Fibroblast of skin of abdomen (primary cell): Measurements from ENCODE around the gene ANKRD12.

Experiments used
- DNase-seq: peaks from one replicate; pipeline ENCODE4 v3.0.0-alpha.2; 2013

The ANKRD12 gene

DNA sequence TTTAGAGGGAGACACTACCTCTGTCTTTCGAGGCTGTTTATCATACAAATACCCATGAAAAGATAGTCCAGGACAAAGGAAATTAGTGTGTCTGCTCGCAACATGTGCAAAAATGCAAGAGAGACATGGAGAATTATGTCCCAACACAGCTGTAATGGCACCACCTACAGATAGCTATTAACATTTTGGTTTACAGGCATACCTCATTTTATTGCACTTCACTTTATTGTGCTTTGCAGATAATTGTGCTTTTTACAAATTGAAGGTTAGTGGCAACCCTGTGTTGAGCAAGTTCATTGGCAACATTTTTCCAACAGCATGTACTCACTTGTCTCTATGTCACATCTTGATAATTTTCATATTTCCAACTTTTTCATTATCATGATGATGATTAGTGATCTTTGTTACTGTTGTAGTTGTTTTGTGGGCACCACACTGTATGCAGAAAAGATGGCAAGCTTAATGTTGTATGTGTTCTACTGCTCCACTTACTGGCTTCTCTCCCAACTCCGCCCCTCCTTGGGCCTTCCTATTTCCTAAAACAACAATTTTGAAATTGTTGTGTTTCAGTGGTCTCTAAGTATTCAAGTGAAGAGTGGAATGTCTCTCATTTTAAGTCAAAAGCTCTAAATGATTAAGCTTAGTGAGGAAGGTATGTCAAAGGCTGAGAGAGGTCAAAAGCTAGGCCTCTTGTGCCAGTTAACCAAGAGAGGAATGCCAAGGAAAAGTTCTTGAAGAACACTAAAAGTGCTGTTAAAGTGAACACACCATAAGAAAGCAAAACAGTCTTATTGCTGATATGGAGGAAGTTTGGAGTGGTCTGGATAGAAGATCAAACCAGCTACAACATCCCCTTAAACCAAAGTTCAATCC is 52.0 kb downstream of the ANKRD12 start:
- no peak for DNase-seq

DNA sequence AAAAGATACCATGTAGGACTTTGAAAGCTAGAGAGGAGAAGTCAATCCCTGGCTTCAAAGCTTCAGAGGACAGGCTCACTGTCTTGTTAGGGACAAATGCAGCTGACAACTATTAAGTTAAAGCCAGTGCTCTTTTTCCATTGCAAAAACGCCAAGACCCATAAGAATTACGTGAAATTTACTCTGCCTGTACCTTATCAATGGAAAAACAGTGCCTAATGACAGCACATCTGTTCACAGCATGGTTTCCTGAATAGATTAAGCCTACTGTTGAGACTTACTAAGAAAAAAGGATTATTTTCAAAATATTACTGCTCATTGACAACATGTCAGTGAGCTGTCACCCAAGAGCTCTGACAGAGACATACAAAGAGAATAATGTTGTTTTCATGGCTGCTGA is 52.9 kb downstream of the ANKRD12 start:
- no peak for DNase-seq

DNA sequence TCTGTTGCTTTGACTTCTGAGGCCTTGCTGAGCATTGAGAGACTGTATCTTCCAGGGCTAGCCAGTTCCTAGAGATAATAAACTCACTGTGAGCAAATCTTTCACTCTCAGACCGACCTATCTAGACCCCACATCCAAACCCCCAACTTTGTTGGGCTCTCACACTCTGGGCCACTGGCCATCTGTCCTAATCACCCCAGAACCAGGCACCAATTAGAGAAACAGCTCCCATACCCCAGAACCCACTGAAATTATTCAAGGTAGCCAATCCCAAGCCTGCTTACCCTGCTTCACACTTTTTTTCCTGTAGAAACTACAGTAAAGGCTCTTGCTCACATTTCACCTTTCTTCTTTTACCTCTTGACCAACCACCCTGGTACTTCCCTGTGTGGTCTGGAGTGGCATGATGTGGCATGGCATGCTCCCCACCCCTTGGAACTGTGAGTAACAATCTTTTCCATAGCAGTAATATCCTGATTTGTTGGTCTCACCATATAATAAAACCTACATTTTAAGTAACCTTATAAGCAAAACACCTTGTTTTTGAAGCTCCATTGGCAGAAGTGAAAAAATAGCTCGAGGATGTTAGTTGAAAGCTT is 55.2 kb downstream of the ANKRD12 start:
- DNase-seq = no peak

DNA sequence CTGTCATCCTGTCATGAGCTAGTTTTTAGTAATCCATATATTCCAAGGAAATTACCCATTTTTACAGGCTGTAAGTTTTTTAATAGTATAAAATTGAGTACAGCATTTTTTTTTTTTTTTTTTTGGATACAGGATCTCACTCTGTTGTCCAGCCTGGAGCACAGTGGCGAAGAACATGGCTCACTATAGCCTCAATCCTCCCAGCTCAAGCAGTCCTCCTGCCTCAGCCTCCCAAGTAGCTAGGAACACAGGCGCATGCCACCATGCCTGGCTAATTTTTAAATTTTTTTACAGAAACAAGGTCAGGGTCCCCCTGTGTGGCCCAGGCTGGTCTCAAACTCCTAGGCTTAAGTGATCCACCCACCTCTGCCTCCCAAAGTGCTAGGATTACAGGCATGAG is 56.5 kb downstream of the ANKRD12 start:
- no peak for DNase-seq

DNA sequence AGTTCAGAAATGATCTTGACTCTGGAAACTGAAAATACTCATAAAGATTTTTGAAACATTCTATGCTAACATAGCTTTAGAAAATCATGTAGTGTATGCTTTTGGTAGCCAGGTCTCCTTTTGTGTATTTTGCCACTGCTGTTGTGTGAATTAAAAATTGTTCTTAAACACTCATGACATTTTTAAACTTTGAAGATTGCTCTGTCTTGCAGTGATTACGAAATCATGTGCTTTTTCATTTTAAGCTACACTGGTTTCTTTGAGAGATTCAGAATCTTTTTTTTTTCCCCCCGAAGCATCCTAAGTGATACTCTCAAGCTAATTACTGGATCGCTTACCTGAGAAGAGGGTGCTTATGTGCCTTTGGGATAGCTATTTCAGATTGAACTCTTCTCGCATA is 60.0 kb downstream of the ANKRD12 start:
- DNase-seq = no peak

DNA sequence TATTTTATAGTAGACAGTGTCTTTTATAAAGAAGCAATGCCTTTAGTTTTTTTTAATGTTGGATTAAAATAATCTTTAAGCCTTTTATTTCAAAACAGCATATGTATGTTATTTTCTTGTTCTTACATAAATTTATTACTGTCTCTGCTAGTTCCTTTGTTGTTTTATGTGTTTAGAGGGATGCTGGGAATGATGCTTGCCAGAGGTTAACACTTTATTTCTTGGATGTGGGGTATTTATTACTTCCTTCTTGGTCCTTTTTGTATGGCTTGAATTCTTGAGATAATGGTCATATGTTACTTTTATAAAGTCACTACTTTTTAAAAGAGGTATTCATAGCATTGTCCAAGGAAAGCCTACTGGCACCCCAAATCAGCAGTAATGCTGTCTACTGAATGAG is 63.1 kb downstream of the ANKRD12 start:
- no peak for DNase-seq

DNA sequence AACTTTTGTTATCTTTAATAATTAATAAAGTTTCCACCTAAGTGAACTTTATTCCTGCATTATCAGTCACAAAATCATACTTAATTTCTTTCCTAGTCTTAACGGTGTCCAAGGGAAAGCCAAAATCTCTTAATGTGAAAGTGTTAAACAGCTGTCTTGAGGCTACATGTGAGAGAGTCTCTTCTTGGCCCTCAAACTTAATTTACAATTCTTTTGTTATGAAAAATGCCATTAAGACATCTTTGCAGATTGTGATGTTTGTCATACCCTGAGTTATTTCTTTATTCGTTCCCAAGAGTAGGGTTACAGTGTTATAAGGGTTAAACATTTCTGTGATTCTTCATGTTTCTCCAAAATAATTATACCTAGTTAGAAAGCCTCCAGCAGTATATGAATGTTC is 64.6 kb downstream of the ANKRD12 start:
- no peak for DNase-seq

DNA sequence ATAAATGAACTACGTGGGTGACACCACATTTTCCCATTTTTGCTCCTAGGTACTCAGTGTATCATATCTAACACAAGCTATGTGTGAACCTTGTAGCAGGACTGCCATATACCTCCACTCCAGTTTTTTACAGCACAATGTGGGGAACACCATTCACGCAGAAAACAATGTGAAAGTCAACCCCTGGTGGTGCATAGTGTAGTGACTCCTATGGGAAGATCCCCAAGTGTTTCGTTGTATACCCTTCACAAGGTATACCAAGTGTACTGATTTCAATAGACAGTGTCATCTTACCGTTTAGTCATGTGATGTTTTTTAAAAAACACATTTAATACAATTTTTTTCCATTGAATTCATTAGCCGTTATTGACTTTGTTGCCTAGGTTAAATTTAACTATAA is 68.1 kb downstream of the ANKRD12 start:
- DNase-seq = no peak

DNA sequence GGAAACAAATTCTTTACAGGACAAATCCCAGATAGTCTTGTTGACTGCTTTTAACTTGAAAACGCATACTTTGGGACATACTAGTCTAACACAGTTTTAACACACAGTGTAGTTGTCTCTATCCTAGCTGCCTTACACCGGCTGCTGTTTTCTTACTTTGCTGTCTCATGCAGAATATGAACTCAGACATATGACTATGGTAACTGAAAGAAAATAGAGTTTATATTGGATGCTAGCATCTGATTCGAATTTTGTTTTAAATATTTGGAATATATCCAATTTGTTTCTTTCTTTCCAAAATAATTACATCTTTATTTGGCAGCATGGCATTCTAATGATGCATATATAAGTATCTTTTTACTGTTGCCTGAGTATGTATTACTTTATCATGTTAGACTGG is 69.8 kb downstream of the ANKRD12 start:
- peak; percentile 3 for DNase-seq

DNA sequence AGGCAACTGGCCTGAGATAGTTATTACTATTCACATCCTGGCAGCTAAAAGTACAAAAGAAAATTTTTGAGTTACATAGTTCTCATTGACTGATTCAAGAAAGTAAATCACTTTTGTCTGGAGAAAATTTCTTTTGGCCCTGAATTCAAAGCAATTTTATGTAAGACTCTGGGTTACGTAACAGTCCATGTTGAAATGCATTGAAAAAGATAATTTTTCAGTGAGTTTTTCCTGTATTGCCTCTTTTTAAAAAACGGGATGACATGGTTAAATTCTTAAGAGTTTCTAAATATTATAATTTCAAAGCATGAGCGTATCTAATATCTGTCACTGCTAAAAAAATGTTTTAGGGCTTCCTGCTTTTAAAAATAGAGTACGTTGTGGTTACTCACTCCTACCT is 72.7 kb downstream of the ANKRD12 start:
- DNase-seq = peak; percentile 50

DNA sequence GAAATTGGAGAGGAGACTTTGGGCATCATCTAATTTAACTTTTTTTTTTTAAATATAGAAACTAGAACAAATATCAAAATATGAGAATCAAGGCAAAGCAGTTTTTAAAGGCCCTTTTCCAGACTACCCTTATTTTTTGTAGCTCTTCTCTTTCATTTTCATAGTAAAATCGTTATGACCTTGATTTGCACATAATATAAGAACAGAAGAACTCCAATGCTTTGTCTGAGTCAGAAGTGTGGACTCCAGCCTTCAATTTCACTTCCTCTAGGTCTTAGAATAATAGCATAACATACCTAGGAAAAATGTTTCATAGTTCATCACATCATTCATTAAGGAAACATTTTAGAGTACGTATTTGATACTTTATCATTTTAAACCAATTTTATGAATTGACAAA is 74.4 kb downstream of the ANKRD12 start:
- DNase-seq = no peak

DNA sequence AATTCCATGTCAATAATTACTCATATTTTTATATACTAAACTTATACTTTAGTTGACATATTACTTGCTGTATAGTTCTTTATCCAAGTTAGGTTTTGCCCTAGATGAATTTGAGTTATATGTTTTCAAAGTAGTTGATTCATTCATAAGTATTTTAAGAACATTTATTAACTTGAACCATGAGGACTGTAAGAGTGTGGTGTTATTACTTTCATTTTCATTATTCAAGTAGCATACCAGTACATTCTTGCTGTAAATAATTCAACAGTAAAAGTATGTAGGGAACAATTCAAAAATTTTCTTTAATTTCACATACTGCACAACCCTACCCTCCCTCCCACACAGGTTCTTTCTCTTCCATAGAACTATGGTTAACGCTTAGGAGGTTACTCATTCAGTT is 75.4 kb downstream of the ANKRD12 start:
- no peak for DNase-seq

DNA sequence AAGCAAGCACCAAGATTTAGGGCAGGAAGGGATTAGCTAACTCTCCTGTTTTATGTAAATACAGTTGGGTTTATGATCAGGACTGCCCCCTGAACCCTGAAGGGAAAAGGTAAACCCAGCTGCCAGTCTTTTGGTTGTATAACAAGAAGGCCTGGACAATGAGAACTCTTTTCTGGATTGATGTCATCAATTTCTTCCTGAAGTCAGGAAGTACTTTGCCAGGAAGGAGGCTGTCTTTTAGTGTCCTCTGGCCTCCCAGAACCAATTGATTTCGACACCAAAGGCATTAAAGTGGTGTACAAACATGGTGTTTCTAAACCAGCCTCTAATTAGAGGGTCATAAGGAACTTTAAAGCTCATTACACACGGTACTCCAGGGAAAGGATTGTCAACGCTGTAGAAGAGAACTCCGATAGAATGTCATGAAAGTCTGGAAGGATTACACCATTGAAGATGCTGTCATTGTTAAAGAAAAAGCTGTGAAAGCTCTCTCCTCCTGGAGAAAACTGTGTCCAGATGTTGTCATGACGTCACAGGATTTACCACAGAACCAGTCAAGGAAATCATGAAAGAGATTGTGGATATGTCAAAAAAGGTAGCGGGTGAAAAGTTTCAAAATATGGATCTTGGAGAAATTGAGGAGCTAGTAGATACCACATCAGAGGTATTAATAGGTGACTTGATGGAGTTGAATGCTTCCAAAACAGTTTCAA is 78.8 kb downstream of the ANKRD12 start:
- peak; percentile 10 for DNase-seq

DNA sequence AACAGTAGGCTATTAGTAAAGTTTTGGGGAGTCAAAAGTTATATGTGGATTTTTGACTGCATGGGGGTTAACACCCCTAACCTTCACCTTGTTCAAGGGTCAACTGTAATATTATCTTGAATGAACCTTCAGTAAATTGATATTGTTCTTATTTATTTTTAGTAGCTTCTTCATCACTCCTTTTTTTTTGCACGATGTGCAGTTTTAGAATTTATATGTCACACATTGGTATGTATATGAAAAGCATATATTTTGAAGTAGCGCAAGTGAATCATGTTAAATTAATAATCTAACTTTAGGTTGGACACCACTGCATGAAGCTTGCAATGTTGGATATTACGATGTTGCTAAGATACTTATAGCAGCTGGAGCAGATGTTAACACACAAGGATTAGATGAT is 79.9 kb downstream of the ANKRD12 start:
- DNase-seq = no peak

DNA sequence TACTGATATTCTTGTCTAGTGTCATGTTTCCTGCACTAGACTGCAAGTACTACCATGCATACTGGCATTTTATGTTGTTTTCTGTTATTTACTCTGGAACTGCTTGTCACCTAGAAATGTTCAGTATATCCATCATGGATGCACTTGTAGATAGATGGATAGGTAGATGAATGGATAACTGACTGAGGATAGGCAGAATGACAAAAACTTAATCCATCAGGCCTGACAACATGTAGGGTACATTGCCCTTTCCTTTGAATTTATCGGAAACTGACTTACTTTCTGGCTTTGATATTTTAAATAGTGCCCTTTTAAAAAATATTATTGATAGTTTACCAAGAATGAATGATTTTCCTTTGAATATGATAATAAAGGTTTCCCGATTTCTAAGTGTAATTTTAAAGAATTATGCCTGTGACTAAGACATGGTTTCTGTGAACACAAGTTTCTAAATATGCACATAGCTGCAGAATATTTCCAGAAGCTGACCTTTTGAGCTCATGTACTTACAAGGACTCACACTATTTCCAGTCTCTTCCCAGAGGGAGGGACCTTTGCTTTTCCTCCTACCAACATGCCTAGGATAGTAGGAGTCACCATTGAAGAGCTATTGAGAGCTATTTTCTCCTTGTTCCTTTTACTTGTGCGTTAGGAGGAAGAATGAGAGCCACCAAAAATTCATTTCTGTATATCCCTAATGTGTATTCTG is 81.3 kb downstream of the ANKRD12 start:
- DNase-seq = no peak

DNA sequence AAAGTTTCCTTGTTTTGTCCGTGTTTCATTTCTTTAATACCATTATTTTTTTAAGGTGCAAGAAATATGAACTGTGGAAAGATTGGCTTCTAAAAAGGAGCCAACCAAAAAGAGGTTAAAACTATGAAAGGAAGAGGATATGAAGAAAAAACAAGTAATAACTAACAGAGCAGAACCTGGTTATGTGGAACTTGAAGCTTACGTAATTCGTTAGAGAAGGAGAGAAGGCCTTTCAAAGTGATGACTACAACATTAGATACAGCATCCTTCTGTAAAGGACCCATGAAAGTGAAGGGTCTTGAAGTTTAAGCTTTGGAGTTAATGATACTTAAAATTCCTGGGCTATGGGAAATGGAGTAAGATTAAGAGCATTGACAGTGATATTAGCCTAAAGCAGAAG is 84.5 kb downstream of the ANKRD12 start:
- DNase-seq = no peak

DNA sequence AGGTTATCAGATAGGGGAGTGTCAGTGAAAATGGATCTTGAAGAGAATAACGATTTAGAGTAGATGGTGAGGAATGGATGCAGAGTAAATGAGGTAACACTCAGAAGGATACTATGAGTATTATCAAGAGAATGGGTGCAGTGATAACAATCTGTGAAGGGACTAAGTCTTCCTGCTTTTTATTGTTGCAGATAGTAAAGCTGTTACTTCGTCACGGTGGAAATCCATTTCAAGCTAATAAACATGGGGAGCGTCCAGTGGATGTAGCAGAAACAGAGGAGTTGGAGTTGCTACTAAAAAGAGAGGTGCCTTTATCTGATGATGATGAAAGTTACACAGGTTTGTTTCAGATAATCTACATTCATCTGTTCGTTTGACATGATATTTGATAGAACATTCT is 85.1 kb downstream of the ANKRD12 start:
- DNase-seq = no peak

DNA sequence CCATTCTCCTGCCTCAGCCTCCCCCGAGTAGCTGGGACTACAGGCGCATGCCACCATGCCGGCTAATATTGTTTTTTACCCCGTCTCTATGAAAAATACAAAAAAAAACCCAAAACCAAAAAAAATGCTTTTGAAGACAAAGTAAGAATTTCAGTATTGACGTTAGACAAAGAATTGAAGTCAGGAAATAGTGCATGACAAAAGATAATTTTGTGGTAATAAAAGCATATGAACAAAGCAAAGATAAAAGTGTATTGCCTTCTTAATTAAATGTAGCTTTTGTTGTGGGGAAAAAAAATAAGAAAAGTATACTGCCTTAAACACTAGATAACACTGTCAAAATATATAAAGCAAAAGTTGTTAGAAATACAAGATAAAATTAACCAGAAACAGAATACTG is 86.8 kb downstream of the ANKRD12 start:
- DNase-seq = no peak

DNA sequence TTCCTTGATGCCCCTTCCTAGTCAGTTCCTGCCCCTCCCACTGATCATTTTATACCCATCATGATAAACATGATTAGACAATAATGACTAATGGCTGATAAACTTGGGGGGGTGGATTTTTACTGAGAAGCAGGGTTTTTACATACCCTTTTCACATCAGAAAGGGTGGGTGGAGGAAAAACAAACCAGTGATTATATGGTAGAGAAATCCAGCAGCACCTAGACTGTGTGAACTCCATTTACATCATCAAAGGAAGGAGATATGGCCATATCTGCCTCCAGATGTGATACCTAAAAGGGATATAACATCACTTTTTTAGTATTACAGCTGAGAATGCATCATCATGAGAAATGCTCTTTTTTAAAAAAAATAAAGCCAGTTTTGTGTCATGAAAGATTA is 89.9 kb downstream of the ANKRD12 start:
- DNase-seq = no peak

DNA sequence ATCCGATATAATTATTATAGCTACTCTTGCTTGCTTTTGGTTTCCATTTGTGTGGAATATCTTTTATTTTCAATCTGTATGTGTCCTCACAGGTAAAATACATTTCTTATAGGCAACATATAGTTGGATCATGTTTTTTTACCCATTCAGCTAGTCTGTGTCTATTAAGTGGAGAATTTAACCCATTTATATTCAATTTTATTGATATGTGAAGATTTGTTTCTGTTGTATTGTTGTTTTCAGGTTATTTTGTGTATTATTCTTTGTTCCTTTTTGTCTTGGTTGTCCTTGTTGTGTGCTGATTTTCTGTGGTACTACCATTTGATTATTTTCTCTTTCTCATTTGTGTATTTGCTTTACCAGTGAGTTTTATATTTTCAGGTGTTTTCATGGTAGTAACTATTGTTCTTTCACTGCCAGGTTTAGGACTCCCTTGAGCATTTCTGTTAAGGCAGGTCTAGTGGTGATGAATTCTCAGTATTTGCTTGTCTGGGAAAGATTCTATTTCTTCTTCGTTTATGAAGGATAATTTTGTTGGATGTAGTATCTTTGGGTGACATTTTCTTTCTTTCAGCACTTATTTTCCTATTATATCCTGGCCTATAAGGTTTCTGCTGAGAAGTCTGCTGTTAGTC is 95.4 kb downstream of the ANKRD12 start:
- no peak for DNase-seq

DNA sequence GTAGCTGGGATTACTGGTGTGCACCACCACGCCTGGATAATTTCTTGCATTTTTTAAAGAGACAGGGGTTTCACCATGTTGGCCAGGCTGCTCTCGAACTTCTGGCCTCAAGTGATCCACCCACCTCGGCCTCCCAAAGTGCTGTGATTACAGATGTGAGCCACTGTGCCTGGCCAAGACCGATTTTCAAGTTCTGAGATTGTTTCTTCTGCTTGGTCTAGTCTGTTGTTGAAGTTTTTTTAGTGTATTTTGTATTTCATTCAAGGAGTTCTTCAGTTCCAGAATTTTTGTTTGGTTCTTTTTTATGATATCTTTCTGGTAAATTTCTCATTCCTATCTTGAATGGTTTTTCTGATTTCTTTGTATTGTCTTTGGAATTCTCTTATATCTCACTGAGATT is 96.4 kb downstream of the ANKRD12 start:
- no peak for DNase-seq

DNA sequence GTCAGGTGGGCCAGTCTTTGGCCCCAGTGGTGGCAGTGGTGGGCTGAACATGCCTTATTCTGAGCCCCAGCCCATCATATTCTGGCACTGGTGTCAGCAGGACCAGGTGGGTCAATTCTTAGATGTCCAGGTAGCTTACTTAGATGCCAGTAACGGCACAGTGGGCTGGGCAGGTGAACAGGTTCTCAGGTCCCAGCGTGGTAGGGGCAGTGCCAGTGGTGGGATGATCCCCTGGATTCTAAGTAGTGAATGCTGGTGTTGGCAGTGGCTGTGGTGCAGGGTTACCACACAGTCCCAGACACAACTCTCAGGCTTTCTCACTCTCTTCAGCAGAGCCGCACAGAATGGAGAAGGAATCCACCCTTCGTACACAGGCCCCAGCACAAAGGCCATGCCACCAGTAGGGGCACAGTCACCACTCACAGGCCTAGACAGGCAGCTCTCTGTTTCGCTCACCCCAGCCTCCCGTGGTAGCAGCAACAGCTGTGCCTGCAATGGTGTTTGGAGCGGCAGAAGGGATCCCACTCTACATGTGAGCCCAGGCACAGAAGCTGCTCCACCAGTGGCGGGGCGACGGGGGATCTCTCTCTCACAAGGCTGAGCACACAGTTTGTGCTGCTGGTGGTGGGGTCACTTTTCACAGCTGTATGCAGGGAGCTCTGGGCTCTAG is 97.3 kb downstream of the ANKRD12 start:
- no peak for DNase-seq
